HG02870 (cell line): ENCODE results near the gene CDK16.

Experiments
- ATAC-seq: cut with Tn5 transposase; IDR thresholded peaks from one replicate; pipeline ENCODE4 v1.9.1; 2021; ENCODE audit warnings: mild to moderate bottlenecking, moderate library complexity; ENCODE audit not compliant: unreplicated experiment

Gene CDK16

GRCh38 chrX:47226531-47227333 is 8.3 kb downstream of the CDK16 start:
- no peak for ATAC-seq

DNA sequence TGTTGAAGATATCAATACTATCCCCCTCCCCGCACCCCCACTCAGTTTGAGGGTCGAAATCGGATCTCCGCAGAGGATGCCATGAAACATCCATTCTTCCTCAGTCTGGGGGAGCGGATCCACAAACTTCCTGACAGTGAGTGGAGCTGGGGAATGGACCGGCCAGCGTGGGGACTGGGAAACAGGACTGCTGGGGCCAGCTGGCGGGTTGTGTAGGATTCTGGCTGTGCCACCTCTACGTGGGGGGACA is 8.8 kb downstream of the CDK16 start:
- no peak for ATAC-seq

DNA sequence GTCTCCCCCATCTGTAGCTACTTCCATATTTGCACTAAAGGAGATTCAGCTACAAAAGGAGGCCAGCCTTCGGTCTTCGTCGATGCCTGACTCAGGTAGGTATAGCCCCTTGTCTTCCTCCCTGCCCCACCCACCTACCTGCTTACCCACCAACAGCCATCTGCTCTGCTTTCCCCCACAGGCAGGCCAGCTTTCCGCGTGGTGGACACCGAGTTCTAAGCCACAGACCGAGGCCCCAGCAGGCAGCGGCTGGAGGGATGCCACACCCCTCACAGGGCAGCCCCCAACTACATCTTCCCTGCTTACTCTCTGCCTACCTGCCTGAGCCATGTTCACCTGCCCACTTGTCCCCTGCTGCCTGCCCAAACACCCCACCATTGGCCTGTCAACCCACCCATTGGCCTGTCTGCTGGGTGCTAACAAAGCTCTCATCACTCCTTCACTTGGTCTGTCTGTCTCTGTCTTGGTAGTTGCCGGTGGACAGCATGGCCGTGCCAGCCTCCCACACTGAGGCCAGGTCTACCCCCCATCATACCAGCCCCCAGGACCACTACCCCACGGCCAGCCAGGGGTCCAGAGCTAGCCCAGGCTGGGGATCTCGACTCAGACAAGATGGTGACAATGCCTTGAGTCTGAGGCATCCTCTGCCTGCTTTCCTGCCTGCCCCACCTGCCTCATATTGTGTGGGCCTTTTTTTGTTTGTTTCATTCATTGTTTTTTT is 10.2 kb downstream of the CDK16 start:
- ATAC-seq, result no peak

- ATAC-seq, result no peak
Observed at GRCh38 chrX:47229427-47229826, 10.9 kb downstream of the CDK16 start.

- ATAC-seq, result no peak
Observed at GRCh38 chrX:47230136-47230868, 11.8 kb downstream of the CDK16 start.

GRCh38 chrX:47231167-47231566 is 12.7 kb downstream of the CDK16 start:
- no peak for ATAC-seq

DNA sequence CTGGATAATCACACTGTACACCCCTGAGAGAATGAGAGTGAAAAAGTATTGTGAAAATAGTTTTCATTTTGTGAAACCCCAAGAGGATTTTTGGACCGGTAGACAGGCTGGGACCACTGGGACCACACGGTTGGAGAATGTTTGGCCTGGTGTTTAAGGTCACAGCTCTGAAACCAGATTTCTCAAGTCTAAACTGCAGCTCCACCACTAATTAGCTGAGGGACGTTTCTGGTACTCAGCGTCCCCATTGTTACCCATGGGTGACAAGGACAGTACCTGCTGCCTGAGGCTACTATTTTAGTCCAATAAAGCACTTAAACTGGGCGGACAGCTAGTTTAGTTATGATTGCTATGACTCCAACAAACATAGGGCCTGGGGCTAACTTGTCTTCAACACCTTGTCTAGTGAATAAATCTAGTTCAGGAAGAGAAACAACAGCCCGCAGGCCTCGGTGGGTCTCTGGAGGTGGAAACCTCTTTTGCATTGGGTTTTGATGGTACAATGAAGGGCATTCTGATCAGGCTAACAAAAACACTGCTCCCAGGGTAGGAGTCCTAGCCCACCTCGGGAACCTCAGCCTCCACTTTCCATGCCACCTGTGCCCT is 13.8 kb downstream of the CDK16 start:
- no peak for ATAC-seq

GRCh38 chrX:47232803-47233332 is 14.4 kb downstream of the CDK16 start, which contains the start of gene USP11:
USP11 (plus strand) TSS chrX:47233009; CDS start chrX:47233044, 35 bp downstream.
- peak; percentile 7 for ATAC-seq

DNA sequence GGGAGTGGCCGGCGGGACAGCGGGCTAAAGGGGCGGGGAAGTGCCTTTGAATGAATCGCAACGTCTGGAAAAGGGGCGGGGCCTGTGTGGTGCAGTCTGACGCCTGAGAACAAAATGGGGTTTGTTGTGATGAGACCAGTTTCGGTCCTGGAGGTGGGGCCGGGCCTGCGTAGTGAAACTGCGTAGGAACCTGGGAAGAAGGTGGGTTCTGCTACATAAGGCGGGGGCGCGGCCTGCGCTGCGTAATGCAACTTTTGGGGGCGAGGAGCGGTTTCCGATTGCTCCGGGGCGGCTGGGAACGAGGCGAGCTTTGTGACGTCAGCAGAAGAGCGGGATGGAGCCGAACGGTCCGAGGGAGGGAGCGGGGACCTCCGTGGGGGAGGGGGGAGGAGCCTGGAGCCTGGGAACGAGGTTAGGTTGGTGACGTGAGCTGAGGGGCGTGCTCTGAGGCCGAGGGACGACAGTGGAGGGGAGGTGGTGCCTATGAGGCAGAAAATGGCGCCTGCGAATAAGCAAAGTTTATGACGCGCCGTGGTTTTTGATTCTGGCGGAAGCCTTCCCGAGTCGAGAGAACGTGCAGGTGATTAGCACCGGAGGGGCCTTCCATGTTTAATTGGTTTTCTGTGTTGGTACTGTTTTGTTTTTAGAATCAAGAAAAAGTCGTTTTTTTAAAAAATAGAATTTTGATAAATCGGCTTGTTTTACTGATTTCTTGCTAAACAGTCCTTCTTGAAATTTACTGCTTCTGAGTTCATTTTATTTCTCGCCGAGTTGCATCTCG is 15.0 kb downstream of the CDK16 start:
- peak; percentile 79 for ATAC-seq

DNA sequence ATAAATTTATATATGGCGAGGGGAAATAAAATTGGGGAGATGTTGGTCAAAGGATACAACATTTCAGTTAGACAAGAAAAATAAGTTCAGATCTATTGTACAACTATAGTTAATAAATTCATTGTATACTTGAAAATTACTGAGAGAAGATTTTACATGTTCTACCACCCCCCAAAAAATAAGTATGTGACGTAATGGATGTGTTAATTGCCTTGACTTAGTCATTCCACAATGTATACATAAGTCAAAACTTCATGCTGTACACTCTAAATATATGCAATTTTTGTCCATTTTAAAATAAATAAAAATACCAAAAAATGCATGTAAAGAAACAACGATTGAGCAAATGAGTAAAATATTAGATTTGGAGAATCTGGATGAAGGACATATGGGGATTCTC is 16.1 kb downstream of the CDK16 start:
- ATAC-seq, result no peak

DNA sequence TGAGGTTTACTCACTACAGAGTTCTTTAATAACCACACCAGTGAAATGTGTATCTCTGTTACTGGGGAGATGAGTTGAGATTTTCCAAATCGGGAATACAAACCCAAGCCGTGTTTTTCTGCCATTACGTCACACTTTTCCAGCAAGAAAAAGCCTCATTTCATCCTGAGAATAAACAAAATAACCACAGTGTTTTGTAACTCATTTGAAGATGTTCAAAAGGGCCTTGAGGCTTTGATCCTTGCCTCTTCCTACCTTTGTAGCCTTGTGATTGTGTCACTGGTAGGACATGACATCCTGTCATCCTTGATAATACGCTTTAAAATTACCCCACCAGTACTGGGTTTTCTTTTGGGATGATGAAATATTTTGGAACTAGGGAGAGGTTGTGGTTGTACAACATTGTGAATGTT is 17.2 kb downstream of the CDK16 start:
- ATAC-seq, result no peak

DNA sequence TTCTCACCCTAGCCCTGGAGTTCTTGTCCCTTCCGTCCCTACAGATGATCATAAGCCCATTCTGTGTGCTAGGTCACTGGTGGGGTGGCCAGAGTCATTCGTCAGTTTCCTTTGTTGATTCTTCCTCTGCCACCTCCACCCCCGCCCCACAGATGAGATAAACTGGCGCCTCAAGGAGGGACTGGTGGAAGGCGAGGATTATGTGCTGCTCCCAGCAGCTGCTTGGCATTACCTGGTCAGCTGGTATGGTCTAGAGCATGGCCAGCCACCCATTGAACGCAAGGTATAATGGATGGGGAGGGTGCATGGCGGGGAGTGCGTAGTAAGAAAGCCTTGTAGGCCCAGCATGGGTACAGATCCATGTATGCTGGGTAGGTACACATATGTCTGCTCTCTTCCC is 20.7 kb downstream of the CDK16 start:
- ATAC-seq, result no peak

GRCh38 chrX:47239898-47240545 is 21.5 kb downstream of the CDK16 start:
- no peak for ATAC-seq

DNA sequence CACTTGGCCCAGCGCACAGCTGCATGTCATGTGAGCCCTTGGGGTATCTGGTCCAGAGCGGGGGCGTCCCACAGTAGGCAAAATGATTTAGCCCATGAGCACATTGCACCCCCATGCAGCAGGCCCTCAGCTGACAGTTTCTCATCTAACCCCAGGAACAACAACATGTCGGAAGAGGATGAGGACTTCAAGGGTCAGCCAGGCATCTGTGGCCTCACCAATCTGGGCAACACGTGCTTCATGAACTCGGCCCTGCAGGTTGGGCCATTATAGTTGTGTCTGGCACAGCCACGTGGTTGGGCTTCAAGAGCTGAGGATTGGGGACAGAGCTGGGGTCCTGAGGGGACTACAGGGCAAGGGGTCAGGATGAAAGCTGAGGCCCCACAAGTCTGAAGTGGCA is 22.1 kb downstream of the CDK16 start:
- no peak for ATAC-seq

DNA sequence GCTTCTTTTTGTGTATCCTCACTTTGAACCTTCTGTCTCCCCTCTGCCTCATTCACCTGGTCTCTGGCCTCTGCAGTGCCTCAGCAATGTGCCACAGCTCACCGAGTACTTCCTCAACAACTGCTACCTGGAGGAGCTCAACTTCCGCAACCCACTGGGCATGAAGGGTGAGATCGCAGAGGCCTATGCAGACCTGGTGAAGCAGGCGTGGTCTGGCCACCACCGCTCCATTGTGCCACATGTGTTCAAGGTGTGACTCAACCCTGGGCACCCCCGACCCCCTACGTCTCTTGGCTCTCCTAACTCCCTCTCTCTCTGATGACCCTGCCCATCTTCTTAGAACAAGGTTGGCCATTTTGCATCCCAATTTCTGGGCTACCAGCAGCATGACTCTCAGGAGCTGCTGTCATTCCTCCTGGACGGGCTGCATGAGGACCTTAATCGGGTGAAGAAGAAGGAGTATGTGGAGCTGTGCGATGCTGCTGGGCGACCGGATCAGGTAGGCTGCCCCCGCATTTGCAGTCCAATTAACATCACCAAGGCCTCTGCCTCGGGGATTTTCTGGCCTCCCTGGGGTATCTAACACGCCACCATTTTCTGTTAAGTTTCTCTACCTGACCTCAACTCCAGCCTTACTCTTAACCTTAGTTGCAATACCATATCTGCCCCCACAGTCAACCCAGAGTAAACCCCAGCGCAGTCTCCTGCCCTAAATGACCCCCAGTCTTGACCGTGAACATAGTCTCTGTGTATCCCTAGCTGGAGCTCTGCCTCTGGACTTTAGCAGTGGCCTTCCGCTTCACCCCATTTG is 22.9 kb downstream of the CDK16 start:
- no peak for ATAC-seq

GRCh38 chrX:47242321-47242720 is 23.8 kb downstream of the CDK16 start:
- no peak for ATAC-seq

DNA sequence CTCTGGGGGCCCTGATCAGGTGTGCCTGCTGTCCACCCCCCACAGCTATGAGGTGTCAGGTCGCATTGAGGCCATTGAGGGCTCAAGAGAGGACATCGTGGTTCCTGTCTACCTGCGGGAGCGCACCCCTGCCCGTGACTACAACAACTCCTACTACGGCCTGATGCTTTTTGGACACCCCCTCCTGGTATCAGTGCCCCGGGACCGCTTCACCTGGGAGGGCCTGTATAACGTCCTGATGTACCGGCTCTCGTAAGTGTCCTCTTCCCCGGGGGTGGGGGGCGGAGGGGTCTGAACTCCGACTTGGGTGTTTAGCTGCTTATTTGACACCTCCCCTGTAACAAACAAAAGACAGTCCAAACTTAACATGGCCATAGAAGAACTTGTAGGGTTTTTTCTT is 24.9 kb downstream of the CDK16 start:
- ATAC-seq, result no peak

GRCh38 chrX:47244676-47245075 is 26.2 kb downstream of the CDK16 start:
- no peak for ATAC-seq

- no peak for ATAC-seq
Observed at GRCh38 chrX:47245156-47245555, 26.7 kb downstream of the CDK16 start.
